HEK293 (cell line): Measurements from ENCODE around the gene TLCD2.

ENCODE experiments used
- BCL11A ChIP-seq: fragments of 450-650 bp; formaldehyde crosslinking; IDR thresholded peaks from 2 replicates; pipeline ENCODE4 v1.5.1; 2016; ENCODE audit warnings: low read depth, missing biosample characterization, missing genetic modification characterization
- BCL11B ChIP-seq: fragments of 450-650 bp; formaldehyde crosslinking; IDR thresholded peaks from 2 replicates; pipeline ENCODE4 v1.5.1; 2016; ENCODE audit warnings: low read depth, missing biosample characterization, missing genetic modification characterization
- GLIS2 ChIP-seq: fragments of 450-650 bp; formaldehyde crosslinking; IDR thresholded peaks from 2 replicates; pipeline ENCODE4 v1.5.1; 2016; ENCODE audit warnings: missing biosample characterization, missing genetic modification characterization
- HIC1 ChIP-seq: fragments of 450-650 bp; formaldehyde crosslinking; IDR thresholded peaks from 2 replicates; pipeline ENCODE4 v1.5.1; 2016; ENCODE audit warnings: missing biosample characterization, missing genetic modification characterization
- KLF1 ChIP-seq: fragments of 450-650 bp; formaldehyde crosslinking; IDR thresholded peaks from 2 replicates; pipeline ENCODE4 v1.5.1; 2016; ENCODE audit warnings: missing biosample characterization, missing genetic modification characterization
- KLF16 ChIP-seq: fragments of 450-650 bp; formaldehyde crosslinking; IDR thresholded peaks from 2 replicates; pipeline ENCODE4 v1.5.1; 2017; ENCODE audit warnings: missing biosample characterization, missing genetic modification characterization
- KLF7 ChIP-seq: fragments of 450-650 bp; formaldehyde crosslinking; IDR thresholded peaks from 2 replicates; pipeline ENCODE4 v1.5.1; 2016; ENCODE audit warnings: missing biosample characterization, missing genetic modification characterization, borderline replicate concordance
- KLF8 ChIP-seq: fragments of 450-650 bp; formaldehyde crosslinking; IDR thresholded peaks from 2 replicates; pipeline ENCODE4 v1.5.1; 2016; ENCODE audit warnings: missing biosample characterization, missing genetic modification characterization
- PATZ1 ChIP-seq: fragments of 450-650 bp; formaldehyde crosslinking; IDR thresholded peaks from 2 replicates; pipeline ENCODE4 v1.5.1; 2016; ENCODE audit warnings: missing biosample characterization, missing genetic modification characterization
- PRDM10 ChIP-seq: fragments of 450-650 bp; formaldehyde crosslinking; IDR thresholded peaks from 2 replicates; pipeline ENCODE4 v1.5.1; 2016; ENCODE audit warnings: missing biosample characterization, missing genetic modification characterization
- SCRT2 ChIP-seq: fragments of 450-650 bp; formaldehyde crosslinking; IDR thresholded peaks from 2 replicates; pipeline ENCODE4 v1.5.1; 2016; ENCODE audit warnings: missing biosample characterization, missing genetic modification characterization
- WT1 ChIP-seq: fragments of 450-650 bp; formaldehyde crosslinking; IDR thresholded peaks from 2 replicates; pipeline ENCODE4 v1.5.1; 2016; ENCODE audit warnings: missing biosample characterization, missing genetic modification characterization
- ZEB2 ChIP-seq: fragments of 450-650 bp; formaldehyde crosslinking; IDR thresholded peaks from 2 replicates; pipeline ENCODE4 v1.5.1; 2016; ENCODE audit warnings: missing biosample characterization, missing genetic modification characterization
- ZIC2 ChIP-seq: fragments of 450-650 bp; formaldehyde crosslinking; IDR thresholded peaks from 2 replicates; pipeline ENCODE4 v1.5.1; 2016; ENCODE audit warnings: missing biosample characterization, missing genetic modification characterization
- ZNF10 ChIP-seq: fragments of 450-650 bp; formaldehyde crosslinking; IDR thresholded peaks from 2 replicates; pipeline ENCODE4 v1.5.1; 2017; ENCODE audit warnings: missing biosample characterization, missing genetic modification characterization
- ZNF335 ChIP-seq: fragments of 450-650 bp; formaldehyde crosslinking; conservative IDR thresholded peaks from 2 replicates; pipeline ENCODE4 v1.5.1; 2016; ENCODE audit warnings: missing biosample characterization, missing genetic modification characterization
- ZNF394 ChIP-seq: fragments of 450-650 bp; formaldehyde crosslinking; IDR thresholded peaks from 2 replicates; pipeline ENCODE4 v1.5.1; 2016; ENCODE audit warnings: missing biosample characterization, missing genetic modification characterization, mild to moderate bottlenecking, moderate library complexity, borderline replicate concordance
- TF ChIP-seq, protein P1 (sequence below): fragments of 450-650 bp; formaldehyde crosslinking; IDR thresholded peaks from 2 replicates; pipeline ENCODE4 v1.5.1; 2016; ENCODE audit warnings: missing biosample characterization, missing genetic modification characterization
- TF ChIP-seq, protein P2 (sequence below): fragments of 450-650 bp; formaldehyde crosslinking; IDR thresholded peaks from 2 replicates; pipeline ENCODE4 v1.5.1; 2016; ENCODE audit warnings: missing biosample characterization, missing genetic modification characterization

The TLCD2 gene

DNA sequence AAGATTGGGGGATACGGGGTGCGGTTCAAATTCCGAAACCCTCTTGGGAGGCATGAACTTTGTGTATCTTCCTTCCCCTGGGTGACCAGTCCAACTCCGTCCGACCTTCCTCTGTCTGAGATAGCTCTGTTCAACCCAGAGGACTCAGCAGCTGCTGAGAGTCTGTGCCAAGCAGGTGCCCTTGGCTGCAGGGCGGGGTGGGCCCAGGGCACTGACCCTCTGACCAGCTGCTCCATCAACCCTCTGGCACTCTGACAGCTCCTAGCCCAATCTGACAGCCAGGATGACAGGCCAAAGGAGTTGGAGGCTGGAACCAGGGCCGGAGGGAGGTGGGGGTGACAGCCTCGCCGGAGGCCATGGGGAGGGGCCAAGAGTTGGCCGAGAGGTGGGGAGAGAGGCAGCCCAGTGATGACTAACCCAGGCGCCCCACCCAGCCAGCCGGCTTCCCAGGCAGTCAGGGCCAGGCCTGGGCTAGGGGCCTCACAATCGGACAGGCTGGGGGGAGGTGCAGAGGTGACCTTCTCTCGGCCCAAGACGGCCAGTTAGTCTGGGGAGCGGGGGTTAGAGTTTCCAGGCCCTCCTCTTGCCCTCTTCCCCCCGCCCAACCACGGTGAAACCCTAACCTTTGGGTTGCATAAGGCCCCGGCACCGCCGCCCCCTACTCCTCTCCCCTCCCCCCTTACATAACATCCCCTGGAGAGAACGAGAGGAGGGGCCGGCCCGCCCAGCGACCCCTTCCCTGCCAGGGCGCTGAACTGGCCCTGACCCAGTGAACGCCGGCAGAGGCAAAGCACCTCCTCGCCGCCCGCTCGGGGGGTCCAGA lies 5.0 kb upstream of the TLCD2 start (continued):
- TF ChIP-seq, protein P1, sequence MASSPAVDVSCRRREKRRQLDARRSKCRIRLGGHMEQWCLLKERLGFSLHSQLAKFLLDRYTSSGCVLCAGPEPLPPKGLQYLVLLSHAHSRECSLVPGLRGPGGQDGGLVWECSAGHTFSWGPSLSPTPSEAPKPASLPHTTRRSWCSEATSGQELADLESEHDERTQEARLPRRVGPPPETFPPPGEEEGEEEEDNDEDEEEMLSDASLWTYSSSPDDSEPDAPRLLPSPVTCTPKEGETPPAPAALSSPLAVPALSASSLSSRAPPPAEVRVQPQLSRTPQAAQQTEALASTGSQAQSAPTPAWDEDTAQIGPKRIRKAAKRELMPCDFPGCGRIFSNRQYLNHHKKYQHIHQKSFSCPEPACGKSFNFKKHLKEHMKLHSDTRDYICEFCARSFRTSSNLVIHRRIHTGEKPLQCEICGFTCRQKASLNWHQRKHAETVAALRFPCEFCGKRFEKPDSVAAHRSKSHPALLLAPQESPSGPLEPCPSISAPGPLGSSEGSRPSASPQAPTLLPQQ (tag by site-specific recombination), result peak; percentile 64
- TF ChIP-seq HIC1 (tag by site-specific recombination) (peak; percentile 65), KLF16 (tag by site-specific recombination) (0 out of 2 replicates have a peak, but pooled peaks have one; percentile 38), WT1 (tag by site-specific recombination) (0 out of 2 replicates have a peak, but pooled peaks have one; percentile 8), ZNF394 (0 out of 2 replicates have a peak, but pooled peaks have one; percentile 19), KLF7 (peak; percentile 32; the same call in 1 of the 2 replicates), KLF1 (peak; percentile 64), PATZ1 (tag by site-specific recombination) (peak; percentile 71), ZNF10 (tag by site-specific recombination) (no peak), GLIS2 (tag by site-specific recombination) (peak; percentile 72), ZIC2 (tag by site-specific recombination) (0 out of 2 replicates have a peak, but pooled peaks have one; percentile 9), ZNF335 (peak; percentile 89), ZEB2 (0 out of 2 replicates have a peak, but pooled peaks have one; percentile 13), BCL11A (tag by site-specific recombination) (peak; percentile 86; the same call in 1 of the 2 replicates), BCL11B (tag by site-specific recombination) (peak; percentile 84), PRDM10 (tag by site-specific recombination) (peak; percentile 67), SCRT2 (no peak), KLF8 (tag by site-specific recombination) (peak; percentile 19; the same call in 1 of the 2 replicates)
- TF ChIP-seq, protein P2, sequence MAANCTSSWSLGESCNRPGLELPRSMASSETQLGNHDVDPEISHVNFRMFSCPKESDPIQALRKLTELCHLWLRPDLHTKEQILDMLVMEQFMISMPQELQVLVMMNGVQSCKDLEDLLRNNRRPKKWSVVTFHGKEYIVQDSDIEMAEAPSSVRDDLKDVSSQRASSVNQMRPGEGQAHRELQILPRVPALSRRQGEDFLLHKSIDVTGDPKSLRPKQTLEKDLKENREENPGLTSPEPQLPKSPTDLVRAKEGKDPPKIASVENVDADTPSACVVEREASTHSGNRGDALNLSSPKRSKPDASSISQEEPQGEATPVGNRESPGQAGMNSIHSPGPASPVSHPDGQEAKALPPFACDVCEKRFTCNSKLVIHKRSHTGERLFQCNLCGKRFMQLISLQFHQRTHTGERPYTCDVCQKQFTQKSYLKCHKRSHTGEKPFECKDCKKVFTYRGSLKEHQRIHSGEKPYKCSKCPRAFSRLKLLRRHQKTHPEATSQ (tag by site-specific recombination), result no peak
